ENCODE measurements around the gene OGDH. TPM values are rescaled to one million over a fixed set of nuclear protein-coding genes. Genes with fewer than 3 reads are reported as not detected.

OGDH gene
- total and polyA plus RNA-seq, 2 of the 13 experiments (the other 11 are each of a cell fraction or from before 2014, with no cell fraction given), result 17.4 to 25.4 TPM

- intact Hi-C loops (cut with micrococcal nuclease; ENCODE audit: unreplicated experiment) (no loop called here), in situ Hi-C loops (cut with HindIII; ENCODE audit: extremely low pct_ligation_motif_present, low pct_unique_long_range_greater_than_20kb) (no loop called here)
- ATAC-seq (peak; percentile 59), DNase-seq (ENCODE audit: low spot score) (peak; percentile 87), FAIRE-seq (peak; percentile 93)
- Histone ChIP-seq H3K79me2 (ENCODE audit: insufficient read depth, low read length) (no peaks in the 10 kb centered on the region), H3K4me1 (ENCODE audit: insufficient read depth, low read length) (peaks cover 40% of the 10 kb centered on the region), H3K4me3 (replicated peaks in 1 of 3; ENCODE audit: insufficient read depth in 1 of 3, low read depth in 2 of 3, low read length in 3 of 3) (peak overlapping the region in 1 of 3 experiments; percentile 8; a peak in 1 of 6 replicates), H3K27ac (ENCODE audit: extremely low read length, insufficient read depth, low read length) (peak overlapping the region; percentile 49), H3K36me3 (replicated peaks in 1 of 2; ENCODE audit: control insufficient read depth in 1 of 2, insufficient read depth in 2 of 2, low read length in 2 of 2) (peaks cover 9 to 24% of the 10 kb centered on the region in 2 experiments), H3K9me3 (ENCODE audit: low read length) (no peaks in the 10 kb centered on the region), H3K27me3 (ENCODE audit: control insufficient read depth in 1 of 2, insufficient read depth in 2 of 2, low read length in 2 of 2) (no peaks in the 10 kb centered on the region), H3K4me2 (ENCODE audit: low read depth, low read length) (0 out of 2 replicates have a peak overlapping the region, but pooled peaks have one; percentile 18), H2AFZ (ENCODE audit: low read length) (no peak overlapping the region), H4K20me1 (ENCODE audit: insufficient read depth, low read length) (no peaks in the 10 kb centered on the region; the same call in 1 of the 2 replicates), H3K9ac (ENCODE audit: insufficient read depth, low read depth, low read length) (no peak overlapping the region)
- POLR2A ChIA-PET, result interaction anchor here (0.8 to 3.7 kb wide), 12 partner anchors 9 to 321 kb away, joined by 3 to 27 read pairs (median 4); partner anchors contain the start of genes DDX56, NPC1L1, NUDCD3 and OGDH
- BruUV-seq (replicated peaks), result no TSS peak
- 24% methylated on average over 7 of the region's 7 CpGs for WGBS (ENCODE audit: low lambda C conversion rate)
- CTCF ChIA-PET (ENCODE audit: low intra/inter-chr PET ratio, low total read pairs), result no interaction called here
- TF ChIP-seq ZSCAN5A (CRISPR knock-in tag; IDR thresholded peaks at IDR 0.05; ENCODE audit: borderline replicate concordance) (0 out of 2 replicates have a peak, but pooled peaks have one; percentile 20), HMG20B (CRISPR knock-in tag; conservative IDR thresholded peaks at IDR 0.05) (no peak), MLX (CRISPR knock-in tag; IDR thresholded peaks at IDR 0.05) (no peak), ZNF609 (CRISPR knock-in tag; IDR thresholded peaks at IDR 0.05; ENCODE audit: borderline replicate concordance) (no peak), CSRNP1 (CRISPR knock-in tag; IDR thresholded peaks at IDR 0.05) (0 out of 2 replicates have a peak, but pooled peaks have one; percentile 28), SP4 (CRISPR knock-in tag; IDR thresholded peaks at IDR 0.05) (no peak), ZNF574 (CRISPR knock-in tag; IDR thresholded peaks at IDR 0.05) (peak; percentile 51), ZNF878 (CRISPR knock-in tag; IDR thresholded peaks at IDR 0.05) (0 out of 2 replicates have a peak, but pooled peaks have one; percentile 37), ETV5 (CRISPR knock-in tag; IDR thresholded peaks at IDR 0.05; ENCODE audit: borderline replicate concordance) (peak; percentile 56; the same call in 1 of the 2 replicates), TBL1XR1 (IDR thresholded peaks at IDR 0.05; ENCODE audit: borderline replicate concordance, low read length, partially characterized antibody) (no peak), ZNF20 (CRISPR knock-in tag; IDR thresholded peaks at IDR 0.05) (no peak)
These were observed 44.3 kb upstream of the OGDH start for GRCh38 chr7:44561962-44562621.
